Measurements from ENCODE around the gene RASL10A. TPM values are rescaled to one million over a fixed set of nuclear protein-coding genes. Genes with fewer than 3 reads are reported as not detected.

Gene RASL10A
- total RNA-seq, 1 experiment from 2014 or later, result 1.1 TPM

- Mint-ChIP-seq H3K36me3 (ENCODE audit: insufficient read depth, unreplicated experiment) (peaks cover 72% of the 10 kb centered on the region), H3K4me1 (ENCODE audit: low read depth, unreplicated experiment) (peaks cover 25% of the 10 kb centered on the region), H3K4me3 (ENCODE audit: unreplicated experiment) (peak overlapping the region; percentile 98), H3K27me3 (ENCODE audit: insufficient read depth, unreplicated experiment) (no peaks in the 10 kb centered on the region), H3K27ac (ENCODE audit: unreplicated experiment) (peak overlapping the region; percentile 100), H3K9me3 (ENCODE audit: unreplicated experiment) (no peaks in the 10 kb centered on the region)
- BruUV-seq (replicated peaks), result no TSS peak
- intact Hi-C loops (cut with micrococcal nuclease; ENCODE audit: unreplicated experiment), result no loop called here
- TF ChIP-seq, protein P1, sequence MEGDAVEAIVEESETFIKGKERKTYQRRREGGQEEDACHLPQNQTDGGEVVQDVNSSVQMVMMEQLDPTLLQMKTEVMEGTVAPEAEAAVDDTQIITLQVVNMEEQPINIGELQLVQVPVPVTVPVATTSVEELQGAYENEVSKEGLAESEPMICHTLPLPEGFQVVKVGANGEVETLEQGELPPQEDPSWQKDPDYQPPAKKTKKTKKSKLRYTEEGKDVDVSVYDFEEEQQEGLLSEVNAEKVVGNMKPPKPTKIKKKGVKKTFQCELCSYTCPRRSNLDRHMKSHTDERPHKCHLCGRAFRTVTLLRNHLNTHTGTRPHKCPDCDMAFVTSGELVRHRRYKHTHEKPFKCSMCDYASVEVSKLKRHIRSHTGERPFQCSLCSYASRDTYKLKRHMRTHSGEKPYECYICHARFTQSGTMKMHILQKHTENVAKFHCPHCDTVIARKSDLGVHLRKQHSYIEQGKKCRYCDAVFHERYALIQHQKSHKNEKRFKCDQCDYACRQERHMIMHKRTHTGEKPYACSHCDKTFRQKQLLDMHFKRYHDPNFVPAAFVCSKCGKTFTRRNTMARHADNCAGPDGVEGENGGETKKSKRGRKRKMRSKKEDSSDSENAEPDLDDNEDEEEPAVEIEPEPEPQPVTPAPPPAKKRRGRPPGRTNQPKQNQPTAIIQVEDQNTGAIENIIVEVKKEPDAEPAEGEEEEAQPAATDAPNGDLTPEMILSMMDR (IDR thresholded peaks at IDR 0.05; ENCODE audit: insufficient read depth in 1 of 2, low read depth in 1 of 2, low read length in 1 of 2, severe bottlenecking in 1 of 2, unreplicated experiment in 1 of 2), result no peak
- H3K27me3 ChIP-seq (replicated peaks; ENCODE audit: control insufficient read depth, insufficient read depth, low read length), result no peaks in the 10 kb centered on the region
- CTCF ChIA-PET, result no interaction called here
- no peaks in the 10 kb centered on the region for H3K9me3 ChIP-seq
- H3K36me3 ChIP-seq (ENCODE audit: control insufficient read depth, insufficient read depth, low read length), result peaks cover 4% of the 10 kb centered on the region
- POLR2A ChIA-PET, result interaction anchor here (0.6 kb wide), 1 partner anchor 54 kb away, joined by 3 read pairs; no protein-coding TSS in a partner anchor
- peak in 1 of 2 experiments; percentile 29 for DNase-seq
- peak overlapping the region; percentile 76 for H3K4me3 ChIP-seq (ENCODE audit: low read depth, low read length)
- H3K4me1 ChIP-seq, result peaks cover 20% of the 10 kb centered on the region
Observed at GRCh38 chr22:29269230-29269604, 46.3 kb downstream of the RASL10A start.

DNA sequence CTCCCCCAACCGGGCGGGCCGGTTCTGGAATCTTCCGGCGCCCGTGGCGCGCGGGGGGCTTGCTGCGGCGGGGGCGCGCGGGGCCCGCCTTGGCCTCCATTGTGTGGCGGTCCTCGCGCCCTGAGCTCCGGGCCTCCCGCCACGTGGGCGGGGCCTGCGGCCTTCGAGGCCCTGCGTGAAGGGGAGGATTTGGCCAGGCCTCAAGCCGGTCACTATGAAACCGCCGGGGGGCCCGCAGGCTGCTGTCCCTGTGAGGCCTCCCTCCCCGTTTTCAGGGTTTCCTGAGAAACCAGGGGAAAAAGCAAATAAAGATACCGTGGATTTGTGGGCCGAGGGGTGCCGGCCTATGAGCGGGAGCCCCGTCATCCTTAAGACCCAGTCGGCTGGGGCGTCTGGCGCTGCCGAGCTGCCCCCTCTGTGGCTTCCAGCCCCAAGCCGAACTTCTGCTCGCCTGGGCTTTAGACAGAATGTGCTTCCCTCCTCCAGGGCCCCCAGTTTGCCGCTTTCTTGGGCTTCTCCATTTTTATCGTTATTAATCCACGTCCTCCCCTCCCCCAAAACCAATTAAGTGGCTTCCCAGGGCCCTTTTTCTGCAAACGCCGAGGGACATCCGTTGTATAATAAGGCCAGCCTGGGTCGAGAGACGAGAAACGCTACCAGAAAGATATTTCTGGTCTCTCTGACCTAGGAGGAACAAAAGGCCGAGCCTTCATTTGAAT lies 46.8 kb downstream of the RASL10A start:
- ChIA-PET POLR2A (interaction anchor here (0.5 to 0.6 kb wide), 2 partner anchors 54 to 583 kb away, joined by 3 to 6 read pairs; no protein-coding TSS in a partner anchor), CTCF (no interaction called here)
- peak overlapping the region; percentile 98 for H3K4me3 Mint-ChIP-seq (ENCODE audit: unreplicated experiment)
- Histone ChIP-seq H3K27me3 (replicated peaks; ENCODE audit: control insufficient read depth, insufficient read depth, low read length) (no peaks in the 10 kb centered on the region), H3K4me3 (ENCODE audit: low read depth, low read length) (peak overlapping the region; percentile 76), H3K9me3 (no peaks in the 10 kb centered on the region), H3K4me1 (peaks cover 20% of the 10 kb centered on the region), H3K36me3 (ENCODE audit: control insufficient read depth, insufficient read depth, low read length) (peaks cover 4% of the 10 kb centered on the region)
- intact Hi-C loops (cut with micrococcal nuclease; ENCODE audit: unreplicated experiment), result no loop called here
- peaks cover 67% of the 10 kb centered on the region for H3K36me3 Mint-ChIP-seq (ENCODE audit: insufficient read depth, unreplicated experiment)
- no peaks in the 10 kb centered on the region for H3K27me3 Mint-ChIP-seq (ENCODE audit: insufficient read depth, unreplicated experiment)
- peak; percentile 64 to 73 for DNase-seq
- TF ChIP-seq, protein P1 (IDR thresholded peaks at IDR 0.05; ENCODE audit: insufficient read depth in 1 of 2, low read depth in 1 of 2, low read length in 1 of 2, severe bottlenecking in 1 of 2, unreplicated experiment in 1 of 2), result no peak
- no TSS peak for BruUV-seq (replicated peaks)
- H3K27ac Mint-ChIP-seq (ENCODE audit: unreplicated experiment), result peak overlapping the region; percentile 100
- no peaks in the 10 kb centered on the region for H3K9me3 Mint-ChIP-seq (ENCODE audit: unreplicated experiment)
- H3K4me1 Mint-ChIP-seq (ENCODE audit: low read depth, unreplicated experiment), result peaks cover 25% of the 10 kb centered on the region

DNA sequence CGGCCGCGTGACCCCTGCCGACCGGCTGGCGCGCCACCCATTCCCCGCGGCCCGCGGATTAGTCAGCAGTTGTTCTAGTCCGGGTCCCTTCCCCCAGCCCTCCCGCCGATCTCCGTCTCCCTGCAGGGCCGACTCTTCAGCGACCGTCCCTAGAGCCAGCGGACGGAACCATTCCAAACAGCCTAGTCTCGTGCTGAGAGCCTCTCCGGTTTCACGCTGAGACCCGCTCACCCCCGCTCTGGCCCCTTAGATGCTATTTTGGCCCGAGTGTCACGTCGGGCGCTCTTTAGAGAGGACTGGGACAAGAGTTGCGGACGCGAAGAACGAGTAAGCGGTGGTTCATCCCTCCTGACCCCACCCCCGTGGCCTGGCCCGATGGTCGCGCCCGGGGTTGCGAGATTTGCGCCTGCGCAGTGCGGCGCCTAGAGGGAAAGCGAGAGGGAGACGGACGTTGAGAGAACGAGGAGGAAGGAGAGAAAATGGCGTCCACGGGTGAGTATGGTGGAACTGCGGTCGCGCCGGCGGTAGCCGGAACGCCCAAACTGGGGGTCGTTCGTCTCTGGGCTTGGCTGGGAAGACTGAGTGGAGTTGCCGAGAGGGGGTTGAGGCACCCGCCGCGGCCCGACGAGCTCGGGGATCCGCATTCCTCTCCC lies 47.5 kb downstream of the RASL10A start, which contains the start of the genes EWSR1 and RHBDD3:
EWSR1 (plus strand) TSS at position 411 of the 653 bp plus-strand sequence; CDS start at position 480, 69 bp downstream.
RHBDD3 (minus strand) TSS at position 124 of the 653 bp plus-strand sequence. CDS start 2,355 bp downstream, outside the sequence.
- intact Hi-C loops (cut with micrococcal nuclease; ENCODE audit: unreplicated experiment), result no loop called here
- peak; percentile 97 for DNase-seq
- Histone ChIP-seq H3K4me3 (ENCODE audit: low read depth, low read length) (peak within 1 kb of the TSS; percentile 76), H3K4me1 (peaks cover 20% of the 10 kb centered on the region), H3K27me3 (replicated peaks; ENCODE audit: control insufficient read depth, insufficient read depth, low read length) (no peaks in the 10 kb centered on the region), H3K36me3 (ENCODE audit: control insufficient read depth, insufficient read depth, low read length) (peaks cover 4% of the 10 kb centered on the region), H3K9me3 (no peaks in the 10 kb centered on the region)
- BruUV-seq (replicated peaks), result no TSS peak
- peak within 1 kb of the TSS; percentile 100 for H3K27ac Mint-ChIP-seq (ENCODE audit: unreplicated experiment)
- ChIA-PET CTCF (no interaction called here), POLR2A (no interaction called here)
- H3K4me1 Mint-ChIP-seq (ENCODE audit: low read depth, unreplicated experiment), result peaks cover 25% of the 10 kb centered on the region
- H3K36me3 Mint-ChIP-seq (ENCODE audit: insufficient read depth, unreplicated experiment), result peaks cover 60% of the 10 kb centered on the region
- no peaks in the 10 kb centered on the region for H3K9me3 Mint-ChIP-seq (ENCODE audit: unreplicated experiment)
- TF ChIP-seq, protein P1 (IDR thresholded peaks at IDR 0.05; ENCODE audit: insufficient read depth in 1 of 2, low read depth in 1 of 2, low read length in 1 of 2, severe bottlenecking in 1 of 2, unreplicated experiment in 1 of 2), result no peak
- H3K27me3 Mint-ChIP-seq (ENCODE audit: insufficient read depth, unreplicated experiment), result no peaks in the 10 kb centered on the region
- H3K4me3 Mint-ChIP-seq (ENCODE audit: unreplicated experiment), result peak within 1 kb of the TSS; percentile 98

Measured in Caco-2 (cell line).